SH-SY5Y (cell line): Measurements from ENCODE around the gene FAM228A.

Experiments
- GATA2 ChIP-seq: IDR thresholded peaks from 2 replicates; pipeline ENCODE4 v1.6.1; 2011; ENCODE audit warnings: mild to moderate bottlenecking, low read depth, low read length
- GATA3 ChIP-seq: IDR thresholded peaks from 2 replicates; pipeline ENCODE4 v1.6.1; 2011; ENCODE audit warnings: low read depth, mild to moderate bottlenecking, low read length, moderate library complexity

DNA sequence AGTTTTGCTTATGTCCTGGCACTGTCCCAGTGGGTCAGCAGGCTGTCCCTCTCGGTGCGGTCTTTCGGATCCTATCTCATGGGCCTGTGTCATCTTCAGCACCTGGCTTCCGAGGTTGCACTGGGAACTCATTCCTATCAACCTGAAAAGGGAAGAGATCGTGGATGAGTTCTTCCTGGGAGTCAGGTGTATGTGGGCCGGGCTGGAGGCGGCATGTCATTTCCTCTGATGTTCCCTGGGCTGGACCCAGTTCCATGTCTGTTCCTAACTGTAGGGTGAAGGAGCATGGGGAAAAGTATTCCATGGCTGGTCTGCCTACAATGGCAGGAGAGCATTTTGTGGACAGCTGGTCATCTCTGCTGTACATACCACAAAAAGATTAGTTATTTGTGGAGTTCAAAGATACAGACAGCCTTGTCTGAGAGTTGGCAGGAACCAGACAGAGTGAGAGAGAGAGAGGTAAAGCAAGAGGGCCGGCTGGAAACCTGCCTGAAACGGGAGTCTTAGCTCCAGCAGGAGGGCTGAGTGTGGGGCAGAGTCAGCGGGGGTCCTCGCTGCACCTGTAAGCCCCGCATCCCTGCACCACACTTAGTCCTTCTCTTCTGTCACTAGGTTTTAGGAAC lies 25.2 kb downstream of the FAM228A start:
- TF ChIP-seq GATA3 (no peak), GATA2 (no peak)
